A549 (cell line): ENCODE results near the gene PHACTR2. TPM values are rescaled to one million over a fixed set of nuclear protein-coding genes. Genes with fewer than 3 reads are reported as not detected.
"Not testable (repeated sequence)": the region's sequence is repeated elsewhere in the genome, so short reads cannot be mapped to it uniquely, and the experiment has no call there.

Experiments
- ATAC-seq, 2 experiments: fragments of 200-7000 bp in 1 of 2; fragments of >200 bp in 1 of 2; cut with Nextera tagmentation in 1 of 2; cut with Tn5 transposase in 1 of 2; 3 replicates each; pipeline versions ENCODE4 v1.8.0 to v1.9.1; 2018 to 2020; ENCODE audit warnings: mild to moderate bottlenecking in 1 of 2, moderate library complexity in 1 of 2
- CTCF ChIA-PET: fragments of 300-600 bp; sonication (Branson Sonifier 250); formaldehyde crosslinking; extraction: SDS; loops from one replicate; lab custom pipeline; 2021; ENCODE audit warnings: antibody characterized with exemption, inconsistent platforms; lab: Yijun Ruan, JAX
- POLR2A ChIA-PET: fragments of 350-600 bp; formaldehyde crosslinking; extraction: SDS; loops from one replicate; lab custom pipeline; 2021; ENCODE audit warnings: antibody characterized with exemption, inconsistent platforms; lab: Yijun Ruan, JAX
- DNase-seq, 2 experiments: peaks; one replicate each; pipeline versions ENCODE4 v3.0.0 to v3.0.0-alpha.2; 2011 to 2016; ENCODE audit warnings: low read depth in 1 of 2, low spot score in 1 of 2
- FAIRE-seq: peaks from 2 replicates; lab custom pipeline; 2011; peaks lifted over from hg19 to GRCh38; lab: Jason Lieb, UNC
- H3K27ac ChIP-seq, 2 experiments: fragments of >200 bp; sonication (Bioruptor Twin); formaldehyde crosslinking; 3 replicates each; pipeline ENCODE4 v1.5.1; 2016 to 2017
- H3K4me1 ChIP-seq: fragments of >200 bp; sonication (Bioruptor Twin); formaldehyde crosslinking; 3 replicates; pipeline ENCODE4 v1.6.1; 2016
- H3K4me2 ChIP-seq: fragments of >200 bp; sonication (Bioruptor Twin); formaldehyde crosslinking; 3 replicates; pipeline ENCODE4 v1.6.1; 2016
- H3K4me3 ChIP-seq: fragments of >200 bp; sonication (Bioruptor Twin); formaldehyde crosslinking; 3 replicates; pipeline ENCODE4 v1.5.1; 2016
- H3K9me3 ChIP-seq: fragments of >200 bp; sonication (Bioruptor Twin); formaldehyde crosslinking; 3 replicates; pipeline ENCODE4 v1.6.1; 2016
- CBX2 ChIP-seq: fragments of 200-600 bp; sonication (generic); IDR thresholded peaks from 2 replicates; pipeline ENCODE4 v1.6.1; 2016; ENCODE audit warnings: low read depth, mild to moderate bottlenecking, borderline replicate concordance
- CEBPB ChIP-seq, 2 experiments: fragments of >200 bp in 1 of 2; sonication (Bioruptor Twin) in 1 of 2; formaldehyde crosslinking in 1 of 2; IDR thresholded peaks; 2 replicates each; pipeline ENCODE4 v1.6.1; 2012 to 2016
- CHD2 ChIP-seq: fragments of 150-350 bp; IDR thresholded peaks from 2 replicates; pipeline ENCODE4 v1.6.1; 2014; ENCODE audit warnings: low read length; ENCODE audit not compliant: partially characterized antibody
- CHD4 ChIP-seq: fragments of 200-600 bp; sonication (generic); IDR thresholded peaks from 2 replicates; pipeline ENCODE4 v1.6.1; 2016; ENCODE audit warnings: antibody characterized with exemption, mild to moderate bottlenecking, borderline replicate concordance
- FOXS1 ChIP-seq: fragments of 250-450 bp; sonication (Bioruptor Pico); IDR thresholded peaks from 2 replicates; pipeline ENCODE4 v1.5.0; 2020; ENCODE audit warnings: mild to moderate bottlenecking, moderate library complexity
- HDAC2 ChIP-seq: fragments of 200-600 bp; sonication (generic); IDR thresholded peaks from 2 replicates; pipeline ENCODE4 v1.6.1; 2016
- HEYL ChIP-seq: fragments of 250-450 bp; sonication (Bioruptor Pico); IDR thresholded peaks from 2 replicates; pipeline ENCODE4 v1.8.0; 2021; ENCODE audit warnings: mild to moderate bottlenecking, moderate library complexity
- HOXA7 ChIP-seq: fragments of 250-450 bp; sonication (Bioruptor Pico); IDR thresholded peaks from 2 replicates; pipeline ENCODE4 v1.5.0; 2020; ENCODE audit warnings: mild to moderate bottlenecking, moderate library complexity
- JUN ChIP-seq, 2 experiments: fragments of >200 bp; sonication (Bioruptor Twin); formaldehyde crosslinking; IDR thresholded peaks; 2 replicates in 1 of 2; 3 replicates in 1 of 2; pipeline ENCODE4 v1.6.1; 2016 to 2017
- KDM1A ChIP-seq: fragments of 200-600 bp; sonication (generic); IDR thresholded peaks from 2 replicates; pipeline ENCODE4 v1.6.1; 2016; ENCODE audit warnings: low read depth, mild to moderate bottlenecking
- MAFK ChIP-seq: fragments of 450-650 bp; IDR thresholded peaks from 2 replicates; pipeline ENCODE4 v1.6.1; 2014; ENCODE audit not compliant: partially characterized antibody
- MAX ChIP-seq: IDR thresholded peaks from 2 replicates; pipeline ENCODE4 v1.6.1; 2012
- MAZ ChIP-seq: fragments of 150-350 bp; IDR thresholded peaks from 2 replicates; pipeline ENCODE4 v1.6.1; 2014; ENCODE audit warnings: antibody characterized with exemption, low read depth, low read length, borderline replicate concordance
- NFE2L2 ChIP-seq: fragments of 150-350 bp; conservative IDR thresholded peaks from 2 replicates; pipeline ENCODE4 v1.6.1; 2014; ENCODE audit warnings: low read length
- NPAS2 ChIP-seq: fragments of 250-450 bp; sonication (Bioruptor Pico); IDR thresholded peaks from 2 replicates; pipeline ENCODE4 v1.8.0; 2022; ENCODE audit warnings: mild to moderate bottlenecking, moderate library complexity, borderline replicate concordance
- NR3C1 ChIP-seq: fragments of >200 bp; sonication (Bioruptor Twin); formaldehyde crosslinking; IDR thresholded peaks from 3 replicates; pipeline ENCODE4 v1.6.1; 2017
- PBX3 ChIP-seq: IDR thresholded peaks from 2 replicates; pipeline ENCODE4 v1.6.1; 2012
- PHF8 ChIP-seq: fragments of 200-600 bp; sonication (generic); IDR thresholded peaks from 2 replicates; pipeline ENCODE4 v1.6.1; 2016; ENCODE audit warnings: low read depth, mild to moderate bottlenecking, antibody characterized with exemption, moderate library complexity, borderline replicate concordance
- POLR2AphosphoS2 ChIP-seq: conservative IDR thresholded peaks from 2 replicates; pipeline ENCODE4 v1.6.1; 2012; ENCODE audit warnings: low read length, improper control_type of control experiment, inconsistent platforms
- RARB ChIP-seq: fragments of 250-450 bp; sonication (Bioruptor Pico); IDR thresholded peaks from 2 replicates; pipeline ENCODE4 v1.8.0; 2021; ENCODE audit warnings: mild to moderate bottlenecking, moderate library complexity
- RFX5 ChIP-seq: fragments of 450-650 bp; IDR thresholded peaks from 2 replicates; pipeline ENCODE4 v1.7.1; 2014; ENCODE audit warnings: antibody characterized with exemption, mild to moderate bottlenecking, moderate library complexity
- ZFP36 ChIP-seq: fragments of 450-650 bp; IDR thresholded peaks from 2 replicates; pipeline ENCODE4 v1.6.1; 2014; ENCODE audit warnings: borderline replicate concordance; ENCODE audit not compliant: partially characterized antibody
- ZNF302 ChIP-seq: fragments of 250-450 bp; sonication (Bioruptor Pico); IDR thresholded peaks from 2 replicates; pipeline ENCODE4 v1.9.0; 2021; ENCODE audit warnings: inconsistent platforms, mild to moderate bottlenecking, moderate library complexity
- WGBS: methylation state at CpG from one replicate; pipeline ENCODE4 v1.1.6; 2017; ENCODE audit errors: missing lambda C conversion rate; 5-methylcytosine and 5-hydroxymethylcytosine counted together
- polyA plus RNA-seq, 4 experiments: library from polyadenylated mRNA; depleted of rRNA in 3 of 4; stranded (reverse); fragments of >200 nt; fragmentation: RNase III in 1 of 4; extraction: RNeasy Plus Mini Kit Qiagen cat#74134 plus additional on column Dnase treatment in 1 of 4; gene quantifications; 2 replicates in 3 of 4; 3 replicates in 1 of 4; pipeline ENCODE4 v1.2.3, GENCODE V29; 2011 to 2017

Gene PHACTR2
- polyA plus RNA-seq, 2 of the 4 experiments (the other 2 are of a cell fraction): 2.5 to 10.4 TPM

DNA sequence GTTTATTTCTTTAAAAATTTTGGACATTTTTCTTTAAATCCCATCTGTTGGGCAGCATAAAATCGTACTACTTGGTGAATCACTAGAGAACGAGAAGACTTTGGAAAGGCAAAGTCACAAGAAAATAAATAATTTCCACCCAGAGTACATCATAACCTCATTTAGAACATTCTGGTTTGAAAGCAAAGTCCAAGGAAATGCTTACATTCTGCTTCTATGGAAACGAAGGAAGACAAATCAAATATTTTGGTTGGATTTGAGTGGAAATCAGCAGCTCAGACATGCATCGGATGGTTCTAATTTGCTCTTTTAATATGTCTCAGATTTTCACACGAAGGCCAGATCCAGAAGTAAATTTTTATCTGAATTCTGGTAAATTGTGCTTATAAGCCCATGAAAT is 104.7 kb downstream of the PHACTR2 start:
- WGBS: 81% methylated on average over 5 of the region's 5 CpGs

DNA sequence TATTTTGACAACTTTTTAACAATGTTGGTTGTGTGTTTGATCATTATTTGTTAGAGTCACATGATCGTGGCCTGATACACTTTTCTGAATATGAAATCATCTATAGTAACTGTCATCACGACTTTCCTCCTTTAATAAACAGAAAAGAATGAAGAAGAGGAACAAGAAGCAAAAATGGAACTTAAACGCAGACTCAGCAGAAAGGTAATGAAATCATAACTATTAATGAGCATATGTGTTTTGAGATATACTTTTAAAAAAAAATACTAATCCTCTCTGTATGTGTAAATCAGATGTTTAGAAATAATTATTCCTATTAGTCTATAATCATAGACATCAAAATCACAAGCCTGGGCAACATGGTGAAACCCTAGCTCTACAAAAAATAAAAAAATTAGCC is 105.3 kb downstream of the PHACTR2 start:
- 68% methylated on average over 3 of the region's 3 CpGs for WGBS
- POLR2A ChIA-PET: no interaction called here
- no peak for TF ChIP-seq NFE2L2
- TF ChIP-seq HEYL (CRISPR knock-in tag): no peak
- TF ChIP-seq MAFK: peak; percentile 86
- TF ChIP-seq JUN (IDR thresholded peaks at IDR 0.05): no peak
- TF ChIP-seq ZFP36: no peak

More for the DNA sequence above, 104.7 kb downstream of the PHACTR2 start:
- FAIRE-seq (no peak), ATAC-seq (no peak), DNase-seq (no peak)
- POLR2A ChIA-PET: no interaction called here
- CTCF ChIA-PET: no interaction called here
- Histone ChIP-seq H3K4me2 (no peak overlapping the region), H3K4me3 (no peak overlapping the region), H3K9me3 (peaks cover 4% of the 10 kb centered on the region; the same call in 2 of the 3 replicates)
- TF ChIP-seq CHD4: no peak
- no peak for TF ChIP-seq POLR2AphosphoS2
- TF ChIP-seq CHD2: no peak
- TF ChIP-seq KDM1A: no peak
- TF ChIP-seq CBX2: no peak
- TF ChIP-seq FOXS1 (CRISPR knock-in tag): no peak
- no peak for TF ChIP-seq ZNF302 (CRISPR knock-in tag)
- TF ChIP-seq, all 56 proteins: peak for 0
- Histone ChIP-seq H3K4me1 (no peaks in the 10 kb centered on the region), H3K27ac (no peak overlapping the region)

GRCh38 chr6:143784316-143784715 is 106.6 kb downstream of the PHACTR2 start:
- Histone ChIP-seq H3K9me3 (peaks cover 4% of the 10 kb centered on the region; the same call in 2 of the 3 replicates), H3K4me1 (no peaks in the 10 kb centered on the region), H3K4me3 (no peak overlapping the region), H3K27ac (no peak overlapping the region), H3K4me2 (no peak overlapping the region)
- ChIA-PET CTCF (no interaction called here), POLR2A (no interaction called here)
- DNase-seq (no peak), FAIRE-seq (no peak), ATAC-seq (no peak)
- no peak for TF ChIP-seq HDAC2

More for the DNA sequence above, 105.3 kb downstream of the PHACTR2 start:
- ATAC-seq: no peak
- Histone ChIP-seq H3K4me2 (no peak overlapping the region), H3K4me3 (no peak overlapping the region), H3K4me1 (no peaks in the 10 kb centered on the region), H3K27ac (no peak overlapping the region), H3K9me3 (peaks cover 4% of the 10 kb centered on the region; the same call in 2 of the 3 replicates)
- CTCF ChIA-PET: no interaction called here
- FAIRE-seq: no peak
- DNase-seq: no peak

GRCh38 chr6:143786371-143786770 is 108.6 kb downstream of the PHACTR2 start:
- H3K4me1 ChIP-seq, CTCF ChIA-PET, H3K27ac ChIP-seq, H3K4me3 ChIP-seq, ATAC-seq, FAIRE-seq, H3K9me3 ChIP-seq, POLR2A ChIA-PET, H3K4me2 ChIP-seq, DNase-seq: not testable (repeated sequence)

DNA sequence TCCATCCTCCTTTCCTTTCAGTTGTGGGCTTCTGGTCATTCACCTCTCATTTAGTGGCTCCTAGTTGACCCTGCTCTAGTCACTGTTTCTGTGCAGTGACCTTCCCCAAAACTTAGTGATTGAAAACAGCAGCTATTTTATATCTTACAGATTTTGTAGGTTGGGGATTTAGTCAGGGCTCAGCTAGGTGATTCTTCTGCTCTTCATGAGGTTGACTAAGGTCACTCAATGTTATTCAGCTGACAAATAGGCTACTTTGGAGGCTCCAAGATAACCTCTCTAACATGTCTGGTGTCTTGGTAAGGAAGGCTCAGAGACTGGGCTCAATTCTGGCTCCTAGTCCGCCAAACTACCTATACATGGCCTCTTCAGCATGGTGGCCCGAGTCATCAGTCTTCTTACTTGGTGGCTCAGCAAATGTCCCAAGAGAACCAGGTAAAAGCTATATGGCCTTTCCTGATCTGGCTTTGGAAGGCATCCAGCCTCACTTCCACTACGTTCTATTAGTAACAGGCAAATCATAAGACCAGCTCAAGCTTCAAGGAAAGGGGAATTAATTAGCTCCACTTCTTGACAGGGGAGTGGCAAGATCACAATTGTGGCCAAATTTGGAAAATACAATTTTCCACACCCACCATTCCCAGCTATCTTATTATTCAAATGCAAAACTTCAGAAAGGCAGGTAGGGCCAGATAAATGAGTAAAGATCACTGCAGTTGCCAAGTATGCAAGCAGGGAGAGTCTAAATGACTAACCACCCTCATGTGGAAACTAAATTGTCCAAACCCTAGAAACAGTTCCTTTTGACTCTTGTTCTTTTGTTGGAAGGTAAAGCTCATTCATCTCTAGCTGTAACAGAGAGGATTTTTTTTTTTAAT is 114.9 kb downstream of the PHACTR2 start:
- Histone ChIP-seq H3K27ac (no peak overlapping the region), H3K4me2 (no peak overlapping the region), H3K9me3 (no peaks in the 10 kb centered on the region), H3K4me3 (no peak overlapping the region), H3K4me1 (no peaks in the 10 kb centered on the region)
- CTCF ChIA-PET: no interaction called here
- ATAC-seq: no peak
- no peak for TF ChIP-seq KDM1A
- FAIRE-seq: no peak
- POLR2A ChIA-PET: no interaction called here
- DNase-seq: no peak
- WGBS: 92% methylated on average over 3 of the region's 3 CpGs

DNA sequence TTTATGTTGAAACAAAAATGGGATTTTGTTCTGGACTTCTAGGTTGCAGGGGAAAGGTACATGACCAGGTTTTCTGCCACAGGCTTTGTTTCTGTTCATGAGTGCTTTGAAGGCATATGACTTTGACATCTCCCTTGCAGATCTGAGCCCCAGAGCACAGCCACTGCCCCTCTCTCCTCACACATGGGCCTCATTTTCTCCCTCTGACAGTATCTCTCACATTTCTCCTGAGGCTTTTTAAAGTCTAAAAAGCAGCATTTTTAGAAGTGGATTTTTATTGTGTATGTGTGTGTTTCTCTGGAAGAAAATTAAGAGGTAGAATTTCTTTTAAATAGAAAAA is 115.5 kb downstream of the PHACTR2 start:
- Histone ChIP-seq H3K9me3 (no peaks in the 10 kb centered on the region), H3K4me2 (no peak overlapping the region), H3K27ac (no peak overlapping the region), H3K4me3 (no peak overlapping the region), H3K4me1 (no peaks in the 10 kb centered on the region)
- DNase-seq (no peak), FAIRE-seq (no peak), ATAC-seq (no peak)
- ChIA-PET CTCF (no interaction called here), POLR2A (no interaction called here)
- TF ChIP-seq PHF8 (no peak), NPAS2 (CRISPR knock-in tag) (no peak), CEBPB (IDR thresholded peaks at IDR 0.05) (no peak), NR3C1 (no peak), RFX5 (no peak), MAZ (no peak), PBX3 (no peak), MAX (no peak), HOXA7 (CRISPR knock-in tag) (no peak), RARB (CRISPR knock-in tag) (no peak)

DNA sequence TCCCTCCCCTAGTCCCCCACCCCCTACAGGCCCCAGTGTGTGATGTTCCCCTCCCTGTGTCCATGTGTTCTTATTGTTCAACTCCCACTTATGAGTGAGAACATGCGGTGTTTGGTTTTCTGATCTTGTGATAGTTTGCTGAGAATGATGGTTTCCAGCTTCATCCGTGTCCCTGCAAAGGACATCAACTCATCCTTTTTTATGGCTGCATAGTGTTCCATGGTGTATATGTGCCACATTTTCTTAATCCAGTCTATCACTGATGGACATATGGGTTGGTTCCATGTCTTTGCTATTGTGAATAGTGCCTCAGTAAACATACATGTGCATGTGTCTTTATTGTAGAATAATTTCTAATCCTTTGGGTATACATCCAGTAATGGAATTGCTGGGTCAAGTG is 118.8 kb downstream of the PHACTR2 start:
- H3K27ac ChIP-seq, ATAC-seq, H3K4me2 ChIP-seq, H3K9me3 ChIP-seq, H3K4me3 ChIP-seq, FAIRE-seq, DNase-seq, H3K4me1 ChIP-seq, CTCF ChIA-PET, POLR2A ChIA-PET: not testable (repeated sequence)
- WGBS: 100% methylated on average over 2 of the region's 2 CpGs
